CD4-positive, alpha-beta T cell (primary cell): ENCODE measurements around the gene ARL13B. TPM values are rescaled to one million over a fixed set of nuclear protein-coding genes. Genes with fewer than 3 reads are reported as not detected.
A peak's percentile ranks its signal among the peaks of the same experiment; 100 is the strongest.

ENCODE experiments used
- ATAC-seq: fragments of 200-7000 bp; cut with Tn5 transposase; one replicate; pipeline ENCODE4 v1.10.0; 2022; ENCODE audit warnings: mild to moderate bottlenecking; ENCODE audit not compliant: poor library complexity
- CTCF ChIA-PET: fragments of 350-600 bp; sonication (Branson Sonifier 250); formaldehyde crosslinking; loops from one replicate; lab custom pipeline; 2021; ENCODE audit warnings: antibody characterized with exemption, inconsistent platforms; lab: Charles Lee
- POLR2A ChIA-PET: fragments of 350-600 bp; sonication (Branson Sonifier 250); formaldehyde crosslinking; loops from one replicate; lab custom pipeline; 2021; ENCODE audit warnings: antibody characterized with exemption, inconsistent platforms; lab: Charles Lee
- DNase-seq, 14 experiments: peaks; one replicate each; pipeline ENCODE4 v3.0.0-alpha.2; 2013 to 2020; ENCODE audit warnings: mixed read lengths in 2 of 14
- H3K27ac ChIP-seq, 2 donors: one replicate each; pipeline versions ENCODE4 v1.5.1 to v1.7.0; 2013; ENCODE audit warnings: low read length in 2 of 2, low read depth in 1 of 2, mild to moderate bottlenecking in 1 of 2
- H3K27me3 ChIP-seq, 2 experiments: 1 replicate in 1 of 2; 2 replicates in 1 of 2; pipeline versions ENCODE4 v1.6.1 to v1.7.0; 2013; ENCODE audit warnings: low read length in 2 of 2, control low read depth in 1 of 2, mild to moderate bottlenecking in 1 of 2, moderate library complexity in 1 of 2; ENCODE audit not compliant: insufficient read depth in 2 of 2, control insufficient read depth in 1 of 2
- H3K36me3 ChIP-seq: one replicate; pipeline ENCODE4 v1.6.1; 2013; ENCODE audit warnings: low read length, control low read depth; ENCODE audit not compliant: insufficient read depth
- H3K4me1 ChIP-seq: one replicate; pipeline ENCODE4 v1.6.1; 2013; ENCODE audit warnings: low read length, control low read depth; ENCODE audit not compliant: insufficient read depth
- H3K4me3 ChIP-seq: one replicate; pipeline ENCODE4 v1.5.1; 2013; ENCODE audit warnings: mild to moderate bottlenecking, low read length, moderate library complexity
- H3K9me3 ChIP-seq, 2 experiments: 1 replicate in 1 of 2; 2 replicates in 1 of 2; pipeline versions ENCODE4 v1.6.1 to v1.7.0; 2013; ENCODE audit warnings: low read length in 2 of 2, mild to moderate bottlenecking in 2 of 2, control low read depth in 1 of 2, moderate library complexity in 1 of 2; ENCODE audit not compliant: control insufficient read depth in 1 of 2, insufficient read depth in 1 of 2
- H3K27ac Mint-ChIP-seq: one replicate; pipeline ENCODE4 v1.8.0; 2020; ENCODE audit warnings: mixed read lengths
- H3K27me3 Mint-ChIP-seq: one replicate; pipeline ENCODE4 v1.8.0; 2021; ENCODE audit warnings: mixed read lengths
- H3K36me3 Mint-ChIP-seq: one replicate; pipeline ENCODE4 v1.8.0; 2021; ENCODE audit warnings: low read depth, mixed read lengths
- H3K4me1 Mint-ChIP-seq: one replicate; pipeline ENCODE4 v1.8.0; 2021; ENCODE audit warnings: low read depth, mixed read lengths
- H3K4me3 Mint-ChIP-seq: one replicate; pipeline ENCODE4 v1.8.0; 2020; ENCODE audit warnings: mild to moderate bottlenecking, mixed read lengths
- H3K9me3 Mint-ChIP-seq: one replicate; pipeline ENCODE4 v1.8.0; 2020; ENCODE audit warnings: mixed read lengths
- CTCF ChIP-seq: fragments of 200-600 bp; IDR thresholded peaks from one replicate; pipeline ENCODE4 v1.8.0; 2022; ENCODE audit warnings: antibody characterized with exemption, mild to moderate bottlenecking
- intact Hi-C, 2 experiments: fragments of 100-400 bp; cut with DNase I in 1 of 2; cut with micrococcal nuclease in 1 of 2; formaldehyde crosslinking; loops; one replicate each; pipeline versions ENCODE4 v1.15.1 to v1.9.0; 2023 to 2025; cut with DNase I, micrococcal nuclease
- total RNA-seq, 174 experiments: library from RNA in 2 of 174; stranded (reverse) in 2 of 174; gene quantifications; one replicate each; pipeline ENCODE4 v1.2.3 and lab custom pipeline; 2021 to 2026

Gene ARL13B
- total RNA-seq, 2 experiments from 2014 or later: 3.4 to 4.4 TPM

DNA sequence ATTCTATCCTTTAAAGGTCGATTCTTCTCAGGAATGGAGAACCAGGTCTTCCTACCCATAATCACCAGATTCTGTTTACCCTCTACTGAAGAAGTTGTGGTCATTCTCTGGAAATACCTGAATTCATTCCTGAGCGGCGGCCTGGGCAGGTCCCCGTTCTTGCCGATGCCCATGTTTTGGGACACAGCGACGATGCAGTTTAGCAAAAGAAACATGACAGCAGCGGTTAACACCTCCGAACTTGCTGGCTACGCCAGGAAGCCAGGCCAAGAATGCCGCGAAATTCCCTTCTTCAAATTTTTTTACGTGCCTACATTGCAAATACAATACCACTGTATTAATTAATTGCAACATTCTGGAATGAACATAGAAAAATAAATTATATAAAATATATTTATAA is 81.3 kb downstream of the ARL13B start:
- intact Hi-C loops: no loop called here
- peaks cover 64% of the 10 kb centered on the region for H3K4me1 Mint-ChIP-seq
- no peak for ATAC-seq
- POLR2A ChIA-PET: interaction anchor here (2.6 kb wide), 1 partner anchor 10 kb away, joined by 9 read pairs; no protein-coding TSS in a partner anchor
- Histone ChIP-seq H3K27me3 (no peaks in the 10 kb centered on the region), H3K36me3 (peaks cover 16% of the 10 kb centered on the region), H3K4me3 (no peak overlapping the region), H3K27ac (no peak overlapping the region), H3K4me1 (peaks cover 12% of the 10 kb centered on the region), H3K9me3 (no peaks in the 10 kb centered on the region)
- H3K9me3 Mint-ChIP-seq: no peaks in the 10 kb centered on the region
- H3K36me3 Mint-ChIP-seq: peaks cover 71% of the 10 kb centered on the region
- DNase-seq: no peak
- no peak overlapping the region for H3K27ac Mint-ChIP-seq
- no peaks in the 10 kb centered on the region for H3K27me3 Mint-ChIP-seq
- H3K4me3 Mint-ChIP-seq: no peak overlapping the region
- TF ChIP-seq CTCF: no peak
- CTCF ChIA-PET: no interaction called here

DNA sequence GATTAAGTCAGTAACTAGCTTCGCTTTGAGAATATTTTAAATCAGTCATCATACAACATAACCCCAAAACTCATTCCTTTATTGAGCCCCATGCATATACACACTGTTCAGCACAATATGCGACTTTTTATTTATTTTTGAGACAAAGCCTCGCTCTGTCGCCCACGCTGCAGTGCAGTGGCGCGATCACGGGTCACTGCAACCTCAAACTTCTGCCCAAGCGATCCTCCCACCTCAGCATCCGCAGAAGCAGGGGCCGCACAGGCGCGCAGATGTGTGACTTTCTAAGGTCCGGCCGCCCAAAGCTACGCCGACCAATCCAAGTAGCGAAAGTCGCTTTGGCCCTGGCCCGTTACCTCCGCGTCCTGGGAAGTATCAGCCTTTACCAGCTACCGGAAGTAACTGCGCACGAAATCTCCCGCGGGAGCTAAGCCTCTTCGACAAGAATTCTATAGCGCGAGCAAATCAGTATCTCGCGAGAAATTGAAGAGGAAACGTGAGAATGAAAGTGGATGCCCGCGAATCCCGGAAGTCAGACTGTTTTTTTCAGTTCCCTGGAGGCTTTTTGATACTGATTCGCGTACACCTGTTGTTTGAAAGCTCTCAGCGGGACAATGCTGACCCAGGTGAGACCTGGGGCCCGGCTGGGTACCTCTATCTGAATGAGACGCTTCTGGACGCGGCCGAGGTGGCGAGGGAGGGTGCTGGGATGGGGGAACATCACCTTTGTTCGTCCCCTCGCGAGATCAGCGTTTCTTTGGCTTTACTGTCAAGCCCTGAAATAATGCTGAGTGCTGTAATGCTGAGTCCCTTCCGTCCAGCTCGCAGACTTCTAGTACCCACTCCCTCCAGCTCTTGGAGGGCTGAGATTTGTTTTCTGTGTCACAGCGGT is 82.8 kb downstream of the ARL13B start, which contains the start of the genes DHFR2 and NSUN3:
TSS of gene DHFR2 (minus strand) at position 404 of the 892 bp plus-strand sequence. CDS start 1,405 bp downstream, outside the sequence.
TSS of gene NSUN3 (plus strand) at position 549 of the 892 bp plus-strand sequence. CDS start at position 615, 66 bp downstream.
- intact Hi-C loops: loop anchor here in 1 of 2 experiments (1.0 kb wide), 1 partner anchor 82 kb away; the partner anchor contains the start of gene ARL13B
- Histone ChIP-seq H3K9me3 (no peaks in the 10 kb centered on the region), H3K4me1 (peaks cover 12% of the 10 kb centered on the region), H3K36me3 (peaks cover 28% of the 10 kb centered on the region), H3K27me3 (no peaks in the 10 kb centered on the region), H3K4me3 (peak within 1 kb of the TSS; percentile 88), H3K27ac (peak within 1 kb of the TSS; percentile 92 to 99)
- POLR2A ChIA-PET: interaction anchor here (0.8 to 2.6 kb wide), 17 partner anchors 8 to 89 kb away, joined by 3 to 28 read pairs (median 4); partner anchors contain the start of genes ARL13B and PROS1
- DNase-seq: peak; percentile 68 to 95 (median 76)
- H3K4me3 Mint-ChIP-seq: peak within 1 kb of the TSS; percentile 99
- TF ChIP-seq CTCF: no peak
- H3K4me1 Mint-ChIP-seq: peaks cover 74% of the 10 kb centered on the region
- H3K36me3 Mint-ChIP-seq: peaks cover 80% of the 10 kb centered on the region
- H3K9me3 Mint-ChIP-seq: no peaks in the 10 kb centered on the region
- H3K27me3 Mint-ChIP-seq: no peaks in the 10 kb centered on the region
- peak; percentile 86 for ATAC-seq
- peak within 1 kb of the TSS; percentile 100 for H3K27ac Mint-ChIP-seq
- CTCF ChIA-PET: interaction anchor here (1.0 kb wide), 1 partner anchor 58 kb away, joined by 4 read pairs; no protein-coding TSS in a partner anchor

GRCh38 chr3:94063496-94064119 is 83.7 kb downstream of the ARL13B start:
- DNase-seq: peak in 1 of 14 experiments; percentile 29
- ChIA-PET CTCF (interaction anchor here (1.0 kb wide), 1 partner anchor 59 kb away, joined by 4 read pairs; no protein-coding TSS in a partner anchor), POLR2A (interaction anchor here (0.8 to 2.6 kb wide), 11 partner anchors 8 to 83 kb away, joined by 3 to 28 read pairs (median 8); partner anchors contain the start of gene ARL13B)
- H3K4me1 Mint-ChIP-seq: peaks cover 77% of the 10 kb centered on the region
- no peak for ATAC-seq
- peaks cover 81% of the 10 kb centered on the region for H3K36me3 Mint-ChIP-seq
- Histone ChIP-seq H3K36me3 (peaks cover 29% of the 10 kb centered on the region), H3K4me3 (peak overlapping the region; percentile 88), H3K27ac (peak overlapping the region; percentile 92 to 99), H3K4me1 (peaks cover 12% of the 10 kb centered on the region), H3K9me3 (no peaks in the 10 kb centered on the region), H3K27me3 (no peaks in the 10 kb centered on the region)
- peak overlapping the region; percentile 100 for H3K27ac Mint-ChIP-seq
- TF ChIP-seq CTCF: no peak
- intact Hi-C loops: loop anchor here in 1 of 2 experiments (1.0 kb wide), 1 partner anchor 83 kb away; the partner anchor contains the start of gene ARL13B
- no peaks in the 10 kb centered on the region for H3K9me3 Mint-ChIP-seq
- peak overlapping the region; percentile 99 for H3K4me3 Mint-ChIP-seq
- H3K27me3 Mint-ChIP-seq: no peaks in the 10 kb centered on the region
